B cell (primary cell): ENCODE measurements around the gene SELL.
"Not testable (repeated sequence)": the region's sequence is repeated elsewhere in the genome, so short reads cannot be mapped to it uniquely, and the experiment has no call there.

Source experiments
- CTCF ChIP-seq: fragments of 200-600 bp; IDR thresholded peaks from one replicate; pipeline ENCODE4 v1.8.0; 2022; ENCODE audit warnings: antibody characterized with exemption, mild to moderate bottlenecking
- EZH2 ChIP-seq: IDR thresholded peaks from 2 replicates; pipeline ENCODE4 v1.6.1; 2012; ENCODE audit warnings: borderline replicate concordance, low read depth, mild to moderate bottlenecking, moderate library complexity, low read length; ENCODE audit not compliant: insufficient read depth, poor library complexity, severe bottlenecking

DNA sequence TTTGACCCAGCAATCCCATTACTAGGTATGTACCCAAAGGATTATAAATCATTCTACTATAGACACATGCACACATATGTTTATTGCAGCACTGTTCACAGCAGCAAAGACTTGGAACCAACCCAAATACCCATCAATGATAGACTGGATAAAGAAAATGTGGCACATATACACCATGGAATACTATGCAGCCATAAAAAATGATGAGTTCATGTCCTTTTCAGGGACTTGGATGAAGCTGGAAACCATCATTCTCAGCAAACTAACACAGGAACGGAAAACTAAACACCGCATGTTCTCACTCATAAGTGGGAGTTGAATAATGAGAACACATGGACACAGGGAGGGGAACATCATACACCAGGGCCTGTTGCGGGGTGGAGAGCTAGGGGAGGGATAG, 41.2 kb downstream of the SELL start:
- TF ChIP-seq CTCF, EZH2: not testable (repeated sequence)
